Skin of body (tissue), 2 donors: ENCODE measurements around the gene APPL2. TPM values are rescaled to one million over a fixed set of nuclear protein-coding genes. Genes with fewer than 3 reads are reported as not detected.
"Not testable (repeated sequence)": the region's sequence is repeated elsewhere in the genome, so short reads cannot be mapped to it uniquely, and the experiment has no call there.

ENCODE experiments used
- DNase-seq: peaks from one replicate; lab custom pipeline; 2025; lab: John Stamatoyannopoulos, UW
- total RNA-seq: library from RNA; depleted of rRNA; stranded (reverse); fragments of >200 nt; gene quantifications from one replicate; pipeline ENCODE4 v1.2.3, GENCODE V29; 2014

APPL2 gene
- total RNA-seq, 1 donor from 2014 or later, result 71.7 TPM

GRCh38 chr12:105256921-105257320 lies 20.9 kb upstream of the APPL2 start:
- no peak for DNase-seq

GRCh38 chr12:105256431-105256830 lies 20.5 kb upstream of the APPL2 start:
- DNase-seq, result not testable (repeated sequence)

- no peak for DNase-seq
These were observed 20.0 kb upstream of the APPL2 start for GRCh38 chr12:105256011-105256410.

- DNase-seq, result peak; percentile 78
These were observed 18.0 kb upstream of the APPL2 start for GRCh38 chr12:105253866-105254513.

GRCh38 chr12:105252901-105253300 lies 16.9 kb upstream of the APPL2 start:
- DNase-seq, result no peak

GRCh38 chr12:105245776-105246427 lies 9.9 kb upstream of the APPL2 start:
- not testable (repeated sequence) for DNase-seq

GRCh38 chr12:105245291-105245690 lies 9.3 kb upstream of the APPL2 start:
- no peak for DNase-seq

- no peak for DNase-seq
These were observed 4.3 kb upstream of the APPL2 start for GRCh38 chr12:105240228-105240627.

- DNase-seq, result no peak
These were observed 3.3 kb upstream of the APPL2 start for GRCh38 chr12:105239304-105239703.

- DNase-seq, result no peak
These were observed 1.7 kb upstream of the APPL2 start for GRCh38 chr12:105237666-105238065.

GRCh38 chr12:105235281-105235731 lies 668 bp downstream of the APPL2 start:
- peak; percentile 51 for DNase-seq

GRCh38 chr12:105234197-105234596 lies 1.8 kb downstream of the APPL2 start:
- no peak for DNase-seq

- DNase-seq, result no peak
These were observed 2.7 kb downstream of the APPL2 start for GRCh38 chr12:105233041-105233905.

- no peak for DNase-seq
These were observed 4.6 kb downstream of the APPL2 start for GRCh38 chr12:105231396-105231795.

- no peak for DNase-seq
These were observed 6.6 kb downstream of the APPL2 start for GRCh38 chr12:105229371-105229770.

GRCh38 chr12:105228966-105229365 lies 7.0 kb downstream of the APPL2 start:
- no peak for DNase-seq

- DNase-seq, result no peak
These were observed 7.5 kb downstream of the APPL2 start for GRCh38 chr12:105228494-105228893.

GRCh38 chr12:105227879-105228278 lies 8.1 kb downstream of the APPL2 start:
- no peak for DNase-seq

- DNase-seq, result peak; percentile 95
These were observed 9.8 kb downstream of the APPL2 start for GRCh38 chr12:105226219-105226618.

- DNase-seq, result no peak
These were observed 10.4 kb downstream of the APPL2 start for GRCh38 chr12:105225505-105226015.

GRCh38 chr12:105224399-105224798 lies 11.6 kb downstream of the APPL2 start:
- no peak for DNase-seq

- DNase-seq, result no peak
These were observed 12.1 kb downstream of the APPL2 start for GRCh38 chr12:105223884-105224283.
